Pancreas (tissue), 10 donors: Measurements from ENCODE around the gene RMP24.
A peak's percentile ranks its signal among the peaks of the same experiment; 100 is the strongest.

Experiments used
- ATAC-seq, 4 donors: fragments of 200-7000 bp; cut with Tn5 transposase; one replicate each; pipeline versions ENCODE4 v1.8.0 to v1.9.1; 2020; ENCODE audit warnings: mild to moderate bottlenecking in 4 of 4, moderate library complexity in 4 of 4
- DNase-seq, 6 donors: peaks; one replicate each; pipeline ENCODE4 v3.0.0-alpha.2; 2020
- FAIRE-seq: peaks from 2 replicates; lab custom pipeline; 2012; peaks lifted over from hg19 to GRCh38; lab: Jason Lieb, UNC
- H3K27ac ChIP-seq, 4 donors: fragments of 200-600 bp; sonication (generic); 1 replicate in 3 of 4; 2 replicates in 1 of 4; pipeline versions ENCODE4 v1.5.0 to v1.8.0; 2020
- H3K27me3 ChIP-seq, 4 donors: fragments of 200-600 bp; one replicate each; pipeline ENCODE4 v1.8.0; 2021
- H3K36me3 ChIP-seq, 3 donors: fragments of 200-600 bp; sonication (generic) in 1 of 3; one replicate each; pipeline versions ENCODE4 v1.5.0 to v1.8.0; 2020 to 2021
- H3K4me1 ChIP-seq, 3 donors: fragments of 200-600 bp; one replicate each; pipeline ENCODE4 v1.8.0; 2021
- H3K4me3 ChIP-seq, 4 donors: fragments of 200-600 bp; sonication (generic) in 2 of 4; one replicate each; pipeline versions ENCODE4 v1.5.0 to v1.8.0; 2020 to 2021
- H3K9me3 ChIP-seq, 4 donors: fragments of 200-600 bp; one replicate each; pipeline ENCODE4 v1.8.0; 2021
- CTCF ChIP-seq, 4 donors: fragments of 200-600 bp; sonication (generic) in 3 of 4; IDR thresholded peaks; one replicate each; pipeline versions ENCODE4 v1.5.0 to v1.8.0; 2021; ENCODE audit warnings: antibody characterized with exemption in 4 of 4
- WGBS, 2 donors: extraction: QIAGEN DNeasy Blood & Tissue Kit; methylation state at CpG; one replicate each; pipeline ENCODE4 v1.1.7; 2013; 5-methylcytosine and 5-hydroxymethylcytosine counted together
- intact Hi-C, 3 donors: fragments of 100-400 bp; cut with DNase I; formaldehyde crosslinking; loops; one replicate each; pipeline versions ENCODE4 v1.11.1 to v1.14.2; 2022
- donor health status: healthy with polysubstance abuse.
- donor health status: DM: no; HTN: no; CAD: no; lungs with moderate emphysema.
- donor health status: DM: no; HTN: no; CAD: no.
- donor health status: control.
- donor health status: control.
- donor health status: Bipolar disorder and iron deficiency.
- donor health status: DM: yes; HTN: yes; CAD: no.
- donor health status: DM: no; HTN: no; CAD: no.
- donor health status: DM: no; HTN: no; CAD: no.
- donor health status: DM: yes; HTN: yes; CAD: no.

Gene RMP24

GRCh38 chr18:35972197-35973000 is at the start of gene RMP24:
Gene RMP24, plus strand, starts transcription at chr18:35972679.
- peak within 1 kb of the TSS; percentile 49 to 92 (median 81) for H3K27ac ChIP-seq
- FAIRE-seq (no peak), DNase-seq (peak; percentile 91 to 97 (median 95)), ATAC-seq (peak; percentile 95 to 99 (median 96))
- WGBS, 2 donors: 1 to 2% methylated on average over 50 to 73 of the region's 73 CpGs
- peaks cover 0 to 14% (median 13%) of the 10 kb centered on the region in 3 donors for H3K4me1 ChIP-seq
- H3K27me3 ChIP-seq: no peaks in the 10 kb centered on the region
- intact Hi-C loops: no loop called here
- H3K4me3 ChIP-seq: peak within 1 kb of the TSS; percentile 60 to 83 (median 68)
- peaks cover 0 to 9% (median 0%) of the 10 kb centered on the region in 3 donors for H3K36me3 ChIP-seq
- H3K9me3 ChIP-seq: no peaks in the 10 kb centered on the region
- TF ChIP-seq CTCF (IDR thresholded peaks at IDR 0.05): no peak

- Histone ChIP-seq H3K4me3 (no peak overlapping the region), H3K27ac (no peak overlapping the region), H3K36me3 (no peaks in the 10 kb centered on the region), H3K4me1 (no peaks in the 10 kb centered on the region), H3K9me3 (no peaks in the 10 kb centered on the region), H3K27me3 (no peaks in the 10 kb centered on the region)
- DNase-seq (no peak), FAIRE-seq (no peak), ATAC-seq (peak in 2 of 4 donors; percentile 35 to 75)
- intact Hi-C loops: no loop called here
- TF ChIP-seq CTCF (IDR thresholded peaks at IDR 0.05): no peak
- 47 to 52% methylated on average over 4 of the region's 4 CpGs for WGBS, 2 donors
These were observed 48.4 kb upstream of the RMP24 start for GRCh38 chr18:35923939-35924684.

GRCh38 chr18:35926884-35927283 is 45.6 kb upstream of the RMP24 start:
- Histone ChIP-seq H3K9me3 (no peaks in the 10 kb centered on the region), H3K4me1 (no peaks in the 10 kb centered on the region), H3K27me3 (no peaks in the 10 kb centered on the region), H3K4me3 (no peak overlapping the region), H3K36me3 (no peaks in the 10 kb centered on the region), H3K27ac (no peak overlapping the region)
- WGBS, 2 donors: 83 to 85% methylated on average over 11 of the region's 11 CpGs
- no peak for DNase-seq
- no peak for FAIRE-seq
- TF ChIP-seq CTCF (IDR thresholded peaks at IDR 0.05): no peak
- no peak for ATAC-seq
- intact Hi-C loops: no loop called here

GRCh38 chr18:35927430-35927829 is 45.0 kb upstream of the RMP24 start:
- H3K4me3 ChIP-seq: no peak overlapping the region
- no peak for TF ChIP-seq CTCF (IDR thresholded peaks at IDR 0.05)
- DNase-seq: no peak
- H3K36me3 ChIP-seq: no peaks in the 10 kb centered on the region
- H3K27me3 ChIP-seq: no peaks in the 10 kb centered on the region
- H3K27ac ChIP-seq: no peak overlapping the region
- no peak for FAIRE-seq
- H3K9me3 ChIP-seq: no peaks in the 10 kb centered on the region
- WGBS, 2 donors: 78 to 86% methylated on average over 3 of the region's 3 CpGs
- H3K4me1 ChIP-seq: no peaks in the 10 kb centered on the region
- intact Hi-C loops: no loop called here
- ATAC-seq: no peak
